Sigmoid colon (tissue), 7 donors: ENCODE data around the gene NOC3L. TPM values are rescaled to one million over a fixed set of nuclear protein-coding genes. Genes with fewer than 3 reads are reported as not detected.

Experiments used
- DNase-seq: peaks from one replicate; pipeline ENCODE4 v3.0.0-alpha.2; 2019
- H3K27ac ChIP-seq, 4 donors: fragments of 200-600 bp; sonication (generic); one replicate each; pipeline ENCODE4 v1.5.1; 2016 to 2019; ENCODE audit warnings: mild to moderate bottlenecking in 1 of 4
- H3K27me3 ChIP-seq, 3 donors: fragments of 200-600 bp; sonication (generic); one replicate each; pipeline ENCODE4 v1.5.1; 2019; ENCODE audit warnings: mild to moderate bottlenecking in 1 of 3
- H3K36me3 ChIP-seq, 4 donors: fragments of 200-600 bp; sonication (generic); one replicate each; pipeline ENCODE4 v1.5.1; 2016 to 2019
- H3K4me1 ChIP-seq, 4 donors: fragments of 200-600 bp; sonication (generic); one replicate each; pipeline ENCODE4 v1.5.1; 2017 to 2019
- H3K4me3 ChIP-seq, 4 donors: fragments of 200-600 bp; sonication (generic); one replicate each; pipeline ENCODE4 v1.5.1; 2017 to 2019; ENCODE audit warnings: mild to moderate bottlenecking in 2 of 4, moderate library complexity in 1 of 4
- H3K9me3 ChIP-seq, 4 donors: fragments of 200-600 bp in 3 of 4; sonication (generic) in 3 of 4; one replicate each; pipeline versions ENCODE4 v1.5.1 to v1.6.1; 2013 to 2019
- CTCF ChIP-seq, 4 experiments: fragments of 450-650 bp in 3 of 4; fragments of 200-600 bp in 1 of 4; IDR thresholded peaks; one replicate each; pipeline ENCODE4 v1.5.1; 2016 to 2019; ENCODE audit warnings: antibody characterized with exemption in 4 of 4, mild to moderate bottlenecking in 3 of 4, moderate library complexity in 2 of 4
- EP300 ChIP-seq, 4 donors: sonication (generic); formaldehyde crosslinking; IDR thresholded peaks; one replicate each; pipeline ENCODE4 v1.6.1; 2017; ENCODE audit warnings: antibody characterized with exemption in 4 of 4
- POLR2A ChIP-seq, 2 donors: fragments of 450-650 bp; IDR thresholded peaks; one replicate each; pipeline ENCODE4 v1.6.1; 2016; ENCODE audit warnings: antibody characterized with exemption in 2 of 2, mild to moderate bottlenecking in 2 of 2, moderate library complexity in 2 of 2
- POLR2AphosphoS5 ChIP-seq, 4 donors: sonication (generic); formaldehyde crosslinking; IDR thresholded peaks; one replicate each; pipeline ENCODE4 v1.6.1; 2017; ENCODE audit warnings: antibody characterized with exemption in 4 of 4
- WGBS, 2 donors: extraction: QIAGEN DNeasy Blood & Tissue Kit; methylation state at CpG; one replicate each; pipeline ENCODE4 v1.1.7; 2013; 5-methylcytosine and 5-hydroxymethylcytosine counted together
- intact Hi-C: fragments of 100-400 bp; cut with DNase I; formaldehyde crosslinking; loops from one replicate; pipeline ENCODE4 v1.15.1; 2023
- polyA plus RNA-seq, 3 donors: library from polyadenylated mRNA; stranded (reverse); fragments of 200-250 nt; gene quantifications; one replicate each; pipeline ENCODE4 v1.2.3, GENCODE V29; 2013
- total RNA-seq, 4 donors: library from RNA; depleted of rRNA; stranded (reverse); fragments of >200 nt; gene quantifications; one replicate each; pipeline ENCODE4 v1.1.0, GENCODE V29; 2016
- donor health status: healthy with polysubstance abuse.
- donor health status: Bipolar disorder and iron deficiency.
- donor health status: healthy.

Gene NOC3L
- total and polyA plus RNA-seq, 7 donors, result 1.8 to 17.8 (median 14.1) TPM

GRCh38 chr10:94294168-94294567, 68.6 kb downstream of the NOC3L start:
- WGBS, 2 donors, result 82 to 88% methylated on average over 5 of the region's 5 CpGs

GRCh38 chr10:94293354-94293753, 69.4 kb downstream of the NOC3L start:
- WGBS, 2 donors, result 19 to 55% methylated on average over 1 of the region's 1 CpG
- intact Hi-C loops, result no loop called here
- H3K4me3 ChIP-seq, result no peak overlapping the region
- H3K36me3 ChIP-seq, result peaks cover 0 to 2% (median 0%) of the 10 kb centered on the region in 4 donors
- peak in 1 of 4 donors; percentile 2 for TF ChIP-seq EP300 (IDR thresholded peaks at IDR 0.05)
- TF ChIP-seq CTCF (IDR thresholded peaks at IDR 0.05), result no peak
- TF ChIP-seq POLR2AphosphoS5 (IDR thresholded peaks at IDR 0.05), result peak in 1 of 4 donors; percentile 30
- TF ChIP-seq POLR2A (IDR thresholded peaks at IDR 0.05), result no peak
- H3K27ac ChIP-seq, result peak overlapping the region in 1 of 4 donors; percentile 15
- H3K4me1 ChIP-seq, result peaks cover 0 to 22% (median 13%) of the 10 kb centered on the region in 4 donors
- H3K27me3 ChIP-seq, result no peaks in the 10 kb centered on the region
- DNase-seq, result peak; percentile 75
- no peaks in the 10 kb centered on the region for H3K9me3 ChIP-seq

More at GRCh38 chr10:94294168-94294567, 68.6 kb downstream of the NOC3L start:
- TF ChIP-seq EP300 (IDR thresholded peaks at IDR 0.05) (no peak), POLR2A (IDR thresholded peaks at IDR 0.05) (no peak), CTCF (IDR thresholded peaks at IDR 0.05) (no peak), POLR2AphosphoS5 (IDR thresholded peaks at IDR 0.05) (no peak)
- peaks cover 0 to 22% (median 13%) of the 10 kb centered on the region in 4 donors for H3K4me1 ChIP-seq
- intact Hi-C loops, result no loop called here
- peak overlapping the region in 1 of 4 donors; percentile 50 for H3K27ac ChIP-seq
- peaks cover 0 to 10% (median 0%) of the 10 kb centered on the region in 4 donors for H3K36me3 ChIP-seq
- no peak for DNase-seq
- H3K4me3 ChIP-seq, result no peak overlapping the region
- no peaks in the 10 kb centered on the region for H3K9me3 ChIP-seq
- H3K27me3 ChIP-seq, result no peaks in the 10 kb centered on the region

GRCh38 chr10:94292434-94293090, 70.2 kb downstream of the NOC3L start:
- peak; percentile 76 for DNase-seq
- no peaks in the 10 kb centered on the region for H3K36me3 ChIP-seq
- no peaks in the 10 kb centered on the region for H3K9me3 ChIP-seq
- H3K4me1 ChIP-seq, result peaks cover 0 to 22% (median 13%) of the 10 kb centered on the region in 4 donors
- intact Hi-C loops, result no loop called here
- H3K4me3 ChIP-seq, result no peak overlapping the region
- WGBS, 2 donors, result 43 to 46% methylated on average over 2 of the region's 2 CpGs
- TF ChIP-seq POLR2A (IDR thresholded peaks at IDR 0.05), result no peak
- H3K27ac ChIP-seq, result peak overlapping the region in 1 of 4 donors; percentile 15
- H3K27me3 ChIP-seq, result no peaks in the 10 kb centered on the region

- H3K27me3 ChIP-seq, result no peaks in the 10 kb centered on the region
- no peak overlapping the region for H3K27ac ChIP-seq
- peaks cover 0 to 11% (median 0%) of the 10 kb centered on the region in 4 donors for H3K36me3 ChIP-seq
- no peak for DNase-seq
- intact Hi-C loops, result no loop called here
- H3K4me1 ChIP-seq, result peaks cover 0 to 12% (median 12%) of the 10 kb centered on the region in 4 donors
- WGBS, 2 donors, result 93 to 98% methylated on average over 2 of the region's 2 CpGs
- H3K9me3 ChIP-seq, result no peaks in the 10 kb centered on the region
- H3K4me3 ChIP-seq, result no peak overlapping the region
- TF ChIP-seq POLR2A (IDR thresholded peaks at IDR 0.05), result no peak
- no peak for TF ChIP-seq EP300 (IDR thresholded peaks at IDR 0.05)
Measured at GRCh38 chr10:94288361-94289101, 74.2 kb downstream of the NOC3L start.

GRCh38 chr10:94287336-94287735, 75.4 kb downstream of the NOC3L start:
- H3K27me3 ChIP-seq, result no peaks in the 10 kb centered on the region
- WGBS, 2 donors, result 82 to 93% methylated on average over 3 of the region's 3 CpGs
- H3K9me3 ChIP-seq, result no peaks in the 10 kb centered on the region
- peaks cover 0 to 11% (median 0%) of the 10 kb centered on the region in 4 donors for H3K36me3 ChIP-seq
- no peak overlapping the region for H3K27ac ChIP-seq
- no peak overlapping the region for H3K4me3 ChIP-seq
- intact Hi-C loops, result no loop called here
- peaks cover 0 to 2% (median 1%) of the 10 kb centered on the region in 4 donors for H3K4me1 ChIP-seq
- no peak for DNase-seq
- TF ChIP-seq POLR2AphosphoS5 (IDR thresholded peaks at IDR 0.05) (no peak), POLR2A (IDR thresholded peaks at IDR 0.05) (no peak), EP300 (IDR thresholded peaks at IDR 0.05) (no peak), CTCF (IDR thresholded peaks at IDR 0.05) (no peak)
